ENCODE results near the gene COBL.

The COBL gene

GRCh38 chr7:51129527-51130472 is 186.8 kb downstream of the COBL start:
- FAIRE-seq (no peak), DNase-seq (ENCODE audit: insufficient read length, low spot score) (no peak)

- no peak for FAIRE-seq
- DNase-seq (ENCODE audit: insufficient read length, low spot score), result no peak
These were observed 187.8 kb downstream of the COBL start for GRCh38 chr7:51128545-51129435.

GRCh38 chr7:51127618-51127904 is 189.0 kb downstream of the COBL start:
- no peak for FAIRE-seq
- DNase-seq (ENCODE audit: insufficient read length, low spot score), result no peak

GRCh38 chr7:51126813-51127617 is 189.6 kb downstream of the COBL start:
- DNase-seq (ENCODE audit: insufficient read length, low spot score) (no peak), FAIRE-seq (no peak)

GRCh38 chr7:51126324-51126723 is 190.3 kb downstream of the COBL start:
- DNase-seq (ENCODE audit: insufficient read length, low spot score) (no peak), FAIRE-seq (no peak)

- FAIRE-seq (no peak), DNase-seq (ENCODE audit: insufficient read length, low spot score) (no peak)
These were observed 192.3 kb downstream of the COBL start for GRCh38 chr7:51124321-51124720.

- FAIRE-seq (peak; percentile 16), DNase-seq (ENCODE audit: insufficient read length, low spot score) (peak; percentile 41)
These were observed 193.1 kb downstream of the COBL start for GRCh38 chr7:51123322-51124019.

- no peak for FAIRE-seq
- DNase-seq (ENCODE audit: insufficient read length, low spot score), result no peak
These were observed 194.6 kb downstream of the COBL start for GRCh38 chr7:51121931-51122425.

GRCh38 chr7:51121036-51121790 is 195.4 kb downstream of the COBL start:
- DNase-seq (ENCODE audit: insufficient read length, low spot score) (no peak), FAIRE-seq (no peak)

GRCh38 chr7:51118628-51119027 is 198.0 kb downstream of the COBL start:
- no peak for FAIRE-seq

GRCh38 chr7:51114501-51114900 is 202.1 kb downstream of the COBL start:
- FAIRE-seq, result no peak

More at GRCh38 chr7:51118628-51119027, 198.0 kb downstream of the COBL start:
- DNase-seq (ENCODE audit: insufficient read length, low spot score), result no peak

GRCh38 chr7:51113962-51114361 is 202.6 kb downstream of the COBL start:
- FAIRE-seq, result no peak
- no peak for DNase-seq (ENCODE audit: insufficient read length, low spot score)

More at GRCh38 chr7:51114501-51114900, 202.1 kb downstream of the COBL start:
- DNase-seq (ENCODE audit: insufficient read length, low spot score), result no peak

- FAIRE-seq (no peak), DNase-seq (ENCODE audit: insufficient read length, low spot score) (no peak)
These were observed 203.0 kb downstream of the COBL start for GRCh38 chr7:51113560-51113959.

GRCh38 chr7:51111241-51111940 is 205.2 kb downstream of the COBL start:
- no peak for DNase-seq (ENCODE audit: insufficient read length, low spot score)
- no peak for FAIRE-seq

GRCh38 chr7:51108134-51108533 is 208.5 kb downstream of the COBL start:
- DNase-seq (ENCODE audit: insufficient read length, low spot score) (no peak), FAIRE-seq (no peak)

GRCh38 chr7:51104278-51104677 is 212.3 kb downstream of the COBL start:
- DNase-seq (ENCODE audit: insufficient read length, low spot score) (no peak), FAIRE-seq (no peak)

GRCh38 chr7:51103718-51104117 is 212.9 kb downstream of the COBL start:
- FAIRE-seq (no peak), DNase-seq (ENCODE audit: insufficient read length, low spot score) (no peak)

GRCh38 chr7:51102828-51103227 is 213.8 kb downstream of the COBL start:
- FAIRE-seq (no peak), DNase-seq (ENCODE audit: insufficient read length, low spot score) (no peak)

All from HTR-8/SVneo (cell line).